PC-3 (cell line): ENCODE results near the gene SOBP. TPM values are rescaled to one million over a fixed set of nuclear protein-coding genes. Genes with fewer than 3 reads are reported as not detected.

Experiments used
- ATAC-seq: fragments of 200-7000 bp; cut with Tn5 transposase; 2 replicates; pipeline ENCODE4 v1.9.1; 2020; ENCODE audit warnings: mild to moderate bottlenecking, moderate library complexity
- BruUV-seq: library from RNA; stranded (reverse); fragments of 400-500 nt; replicated peaks from 2 replicates; lab custom pipeline; 2021; lab: Mats Ljungman, UMichigan
- CTCF ChIA-PET: fragments of 300-600 bp; sonication (Branson Sonifier 250); formaldehyde crosslinking; loops from one replicate; lab custom pipeline; 2022; ENCODE audit warnings: antibody characterized with exemption; lab: Charles Lee
- POLR2A ChIA-PET: fragments of 300-600 bp; sonication (Branson Sonifier 250); formaldehyde crosslinking; loops from one replicate; lab custom pipeline; 2022; ENCODE audit warnings: antibody characterized with exemption; ENCODE audit not compliant: unreplicated experiment; lab: Charles Lee
- DNase-seq: peaks from one replicate; pipeline ENCODE4 v3.0.0-alpha.2; 2015
- H2AFZ ChIP-seq: fragments of 300-600 bp; sonication (generic); 2 replicates; pipeline ENCODE4 v1.6.0; 2016; ENCODE audit warnings: antibody characterized with exemption, low read length
- H3F3A ChIP-seq: fragments of 300-600 bp; sonication (generic); one replicate; pipeline ENCODE4 v1.6.0; 2017; ENCODE audit warnings: antibody characterized with exemption, low read length, control low read depth, mild to moderate bottlenecking; ENCODE audit not compliant: unreplicated experiment
- H3K27ac ChIP-seq: fragments of 300-600 bp; sonication (generic); 2 replicates; pipeline ENCODE4 v1.5.1; 2016; ENCODE audit warnings: mild to moderate bottlenecking, low read length
- H3K27me3 ChIP-seq: fragments of 300-600 bp; sonication (generic); 2 replicates; pipeline ENCODE4 v1.6.1; 2016; ENCODE audit warnings: low read length, mixed read lengths
- H3K36me3 ChIP-seq: fragments of 300-600 bp; sonication (generic); 2 replicates; pipeline ENCODE4 v1.6.1; 2016; ENCODE audit warnings: low read depth, mixed run types, low read length, mixed read lengths
- H3K4me1 ChIP-seq: fragments of 300-600 bp; sonication (generic); 2 replicates; pipeline ENCODE4 v1.5.1; 2016; ENCODE audit warnings: low read length; ENCODE audit not compliant: insufficient read depth
- H3K4me2 ChIP-seq: fragments of 300-600 bp; sonication (generic); 2 replicates; pipeline ENCODE4 v1.6.0; 2016; ENCODE audit warnings: low read length
- H3K4me3 ChIP-seq: fragments of 300-600 bp; sonication (generic); 2 replicates; pipeline ENCODE4 v1.5.1; 2016; ENCODE audit warnings: mild to moderate bottlenecking, low read length, mixed read lengths
- H3K79me2 ChIP-seq: fragments of 300-600 bp; sonication (generic); 2 replicates; pipeline ENCODE4 v1.6.1; 2017; ENCODE audit warnings: low read length, mixed read lengths
- H3K9ac ChIP-seq: fragments of 300-600 bp; sonication (generic); 2 replicates; pipeline ENCODE4 v1.6.0; 2016; ENCODE audit warnings: mild to moderate bottlenecking, low read length
- H3K9me2 ChIP-seq: fragments of 300-600 bp; sonication (generic); replicated peaks from 2 replicates; pipeline ENCODE4 v1.6.1; 2016; ENCODE audit warnings: mixed run types, low read length, mixed read lengths
- H3K9me3 ChIP-seq: fragments of 300-600 bp; sonication (generic); 2 replicates; pipeline ENCODE4 v1.6.1; 2016; ENCODE audit warnings: low read length, mixed read lengths
- H4K20me1 ChIP-seq: fragments of 300-600 bp; sonication (generic); 2 replicates; pipeline ENCODE4 v1.6.1; 2016; ENCODE audit warnings: low read length, mixed read lengths
- CTCF ChIP-seq: fragments of 300-600 bp; sonication (generic); conservative IDR thresholded peaks from 2 replicates; pipeline ENCODE4 v1.5.1; 2017; ENCODE audit warnings: antibody characterized with exemption, low read depth, mild to moderate bottlenecking, low read length
- EZH2 ChIP-seq: fragments of 300-600 bp; sonication (generic); IDR thresholded peaks from one replicate; pipeline ENCODE4 v1.6.1; 2017; ENCODE audit warnings: antibody characterized with exemption, mild to moderate bottlenecking, low read length; ENCODE audit not compliant: unreplicated experiment
- EZH2phosphoT487 ChIP-seq: fragments of 300-600 bp; sonication (generic); IDR thresholded peaks from 2 replicates; pipeline ENCODE4 v1.6.1; 2018; ENCODE audit warnings: mild to moderate bottlenecking, antibody characterized with exemption, low read length, borderline replicate concordance
- intact Hi-C: fragments of 100-400 bp; cut with micrococcal nuclease; formaldehyde crosslinking; loops from 2 replicates; pipeline ENCODE4 v1.9.0; 2023
- total RNA-seq: library from RNA; depleted of rRNA; stranded (reverse); fragments of >200 nt; gene quantifications from 2 replicates; pipeline ENCODE4 v1.2.3, GENCODE V29; 2014

Gene SOBP
- total RNA-seq, 1 experiment from 2014 or later: 0.15 TPM

DNA sequence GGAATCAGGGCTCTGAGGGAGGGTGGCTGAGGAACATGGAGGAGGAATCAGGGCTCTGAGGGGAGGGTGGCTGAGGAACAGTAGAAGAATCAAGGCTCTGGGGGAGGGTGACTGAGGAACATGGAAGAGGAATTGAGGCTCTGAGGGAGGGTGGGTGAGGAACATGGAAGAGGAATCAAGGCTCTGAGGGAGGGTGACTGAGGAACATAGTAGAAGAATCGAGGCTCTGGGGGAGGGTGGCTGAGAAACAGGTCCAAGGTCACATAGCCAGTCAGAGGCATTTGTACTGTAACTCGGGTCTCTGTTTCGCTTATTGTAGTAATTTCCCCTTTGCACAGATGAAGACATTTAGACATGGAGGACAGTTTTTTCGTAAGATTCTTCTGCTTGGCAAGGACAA is 164.8 kb downstream of the SOBP start:
- peaks cover 24% of the 10 kb centered on the region for H3K4me1 ChIP-seq

GRCh38 chr6:107655245-107655644 is 165.3 kb downstream of the SOBP start:
- TF ChIP-seq CTCF (peak; percentile 40; the same call in 1 of the 2 replicates), EZH2 (no peak)
- Histone ChIP-seq H3K36me3 (no peaks in the 10 kb centered on the region), H3K4me3 (no peak overlapping the region), H4K20me1 (no peaks in the 10 kb centered on the region), H3K79me2 (no peaks in the 10 kb centered on the region), H3K4me1 (peaks cover 24% of the 10 kb centered on the region), H3K4me2 (no peak overlapping the region), H3K27ac (no peak overlapping the region), H3K27me3 (no peaks in the 10 kb centered on the region), H3K9ac (no peak overlapping the region), H3K9me3 (no peaks in the 10 kb centered on the region), H3F3A (no peaks in the 10 kb centered on the region), H3K9me2 (no peaks in the 10 kb centered on the region), H2AFZ (no peak overlapping the region)
- ATAC-seq (no peak), DNase-seq (no peak)
- intact Hi-C loops: no loop called here
- BruUV-seq: no TSS peak
- CTCF ChIA-PET: no interaction called here
- POLR2A ChIA-PET: no interaction called here

More for the DNA sequence above, 164.8 kb downstream of the SOBP start:
- H3F3A ChIP-seq: no peaks in the 10 kb centered on the region
- H3K9ac ChIP-seq: no peak overlapping the region
- H2AFZ ChIP-seq: no peak overlapping the region
- no peaks in the 10 kb centered on the region for H3K9me3 ChIP-seq
- H3K4me2 ChIP-seq: no peak overlapping the region
- no peak overlapping the region for H3K4me3 ChIP-seq
- H3K27ac ChIP-seq: no peak overlapping the region
- H3K36me3 ChIP-seq: no peaks in the 10 kb centered on the region
- no peaks in the 10 kb centered on the region for H3K9me2 ChIP-seq
- ATAC-seq (no peak), DNase-seq (no peak)
- intact Hi-C loops: no loop called here
- no peaks in the 10 kb centered on the region for H3K27me3 ChIP-seq
- ChIA-PET POLR2A (no interaction called here), CTCF (no interaction called here)
- H3K79me2 ChIP-seq: no peaks in the 10 kb centered on the region
- BruUV-seq: no TSS peak
- no peaks in the 10 kb centered on the region for H4K20me1 ChIP-seq
- TF ChIP-seq EZH2phosphoT487 (no peak), EZH2 (no peak), CTCF (no peak)

- no peak overlapping the region for H3K9ac ChIP-seq
- BruUV-seq: no TSS peak
- ChIA-PET CTCF (no interaction called here), POLR2A (interaction anchor here (0.7 to 0.9 kb wide), 2 partner anchors 12 to 531 kb away, joined by 3 to 5 read pairs; no protein-coding TSS in a partner anchor)
- no peak for TF ChIP-seq EZH2
- no peak for TF ChIP-seq EZH2phosphoT487
- TF ChIP-seq CTCF: no peak
- H3F3A ChIP-seq: no peaks in the 10 kb centered on the region
- no peaks in the 10 kb centered on the region for H3K36me3 ChIP-seq
- H2AFZ ChIP-seq: no peak overlapping the region
- no peaks in the 10 kb centered on the region for H3K79me2 ChIP-seq
- no peaks in the 10 kb centered on the region for H3K9me3 ChIP-seq
- peaks cover 24% of the 10 kb centered on the region for H3K4me1 ChIP-seq
- no peak overlapping the region for H3K4me2 ChIP-seq
- no peaks in the 10 kb centered on the region for H3K27me3 ChIP-seq
- intact Hi-C loops: no loop called here
- no peak for DNase-seq
- ATAC-seq: no peak
- H3K27ac ChIP-seq: no peak overlapping the region
- H3K9me2 ChIP-seq: no peaks in the 10 kb centered on the region
- H4K20me1 ChIP-seq: no peaks in the 10 kb centered on the region
- no peak overlapping the region for H3K4me3 ChIP-seq
Observed at GRCh38 chr6:107655864-107656263, 165.9 kb downstream of the SOBP start.
